Body of pancreas (tissue), 4 donors: ENCODE measurements around the gene CENPF.

Experiments used
- POLR2A ChIP-seq, 3 donors: fragments of 450-650 bp; IDR thresholded peaks; one replicate each; pipeline ENCODE4 v1.6.1; 2016; ENCODE audit warnings: antibody characterized with exemption in 3 of 3, mild to moderate bottlenecking in 2 of 3
- TF ChIP-seq, protein P1 (sequence below), 7 experiments: fragments of 450-650 bp in 4 of 7; fragments of 200-600 bp in 3 of 7; sonication (generic) in 3 of 7; IDR thresholded peaks; one replicate each; pipeline ENCODE4 v1.5.1; 2016 to 2019; ENCODE audit warnings: antibody characterized with exemption in 7 of 7

DNA sequence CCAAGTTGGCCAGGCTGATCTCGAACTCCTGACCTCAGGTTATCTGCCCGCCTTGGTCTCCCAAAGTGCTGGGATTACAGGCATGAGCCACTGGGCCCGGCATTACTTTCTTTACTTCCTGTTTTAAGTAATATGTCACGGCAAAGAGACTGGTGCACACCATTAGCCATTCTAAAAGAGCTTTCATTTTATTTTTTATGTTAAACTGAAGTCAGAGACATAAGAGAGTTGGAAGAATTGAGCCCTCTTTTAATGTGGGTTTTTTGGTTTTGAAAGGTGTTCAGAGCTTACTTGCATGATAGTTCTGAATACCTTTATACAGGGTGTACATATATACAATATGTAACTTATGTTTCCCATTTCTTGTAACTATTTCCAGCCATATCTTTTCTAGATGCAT lies 14.3 kb downstream of the CENPF start:
- TF ChIP-seq, protein P1, sequence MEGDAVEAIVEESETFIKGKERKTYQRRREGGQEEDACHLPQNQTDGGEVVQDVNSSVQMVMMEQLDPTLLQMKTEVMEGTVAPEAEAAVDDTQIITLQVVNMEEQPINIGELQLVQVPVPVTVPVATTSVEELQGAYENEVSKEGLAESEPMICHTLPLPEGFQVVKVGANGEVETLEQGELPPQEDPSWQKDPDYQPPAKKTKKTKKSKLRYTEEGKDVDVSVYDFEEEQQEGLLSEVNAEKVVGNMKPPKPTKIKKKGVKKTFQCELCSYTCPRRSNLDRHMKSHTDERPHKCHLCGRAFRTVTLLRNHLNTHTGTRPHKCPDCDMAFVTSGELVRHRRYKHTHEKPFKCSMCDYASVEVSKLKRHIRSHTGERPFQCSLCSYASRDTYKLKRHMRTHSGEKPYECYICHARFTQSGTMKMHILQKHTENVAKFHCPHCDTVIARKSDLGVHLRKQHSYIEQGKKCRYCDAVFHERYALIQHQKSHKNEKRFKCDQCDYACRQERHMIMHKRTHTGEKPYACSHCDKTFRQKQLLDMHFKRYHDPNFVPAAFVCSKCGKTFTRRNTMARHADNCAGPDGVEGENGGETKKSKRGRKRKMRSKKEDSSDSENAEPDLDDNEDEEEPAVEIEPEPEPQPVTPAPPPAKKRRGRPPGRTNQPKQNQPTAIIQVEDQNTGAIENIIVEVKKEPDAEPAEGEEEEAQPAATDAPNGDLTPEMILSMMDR (IDR thresholded peaks at IDR 0.05) = no peak
- no peak for TF ChIP-seq POLR2A (IDR thresholded peaks at IDR 0.05)
